Cerebellar cortex (tissue), 1 donor: ENCODE measurements around the gene FASTKD3.

Experiments used
- DNase-seq: peaks from one replicate; pipeline ENCODE4 v3.0.0-alpha.2; 2015; ENCODE audit warnings: low spot score

The FASTKD3 gene

DNA sequence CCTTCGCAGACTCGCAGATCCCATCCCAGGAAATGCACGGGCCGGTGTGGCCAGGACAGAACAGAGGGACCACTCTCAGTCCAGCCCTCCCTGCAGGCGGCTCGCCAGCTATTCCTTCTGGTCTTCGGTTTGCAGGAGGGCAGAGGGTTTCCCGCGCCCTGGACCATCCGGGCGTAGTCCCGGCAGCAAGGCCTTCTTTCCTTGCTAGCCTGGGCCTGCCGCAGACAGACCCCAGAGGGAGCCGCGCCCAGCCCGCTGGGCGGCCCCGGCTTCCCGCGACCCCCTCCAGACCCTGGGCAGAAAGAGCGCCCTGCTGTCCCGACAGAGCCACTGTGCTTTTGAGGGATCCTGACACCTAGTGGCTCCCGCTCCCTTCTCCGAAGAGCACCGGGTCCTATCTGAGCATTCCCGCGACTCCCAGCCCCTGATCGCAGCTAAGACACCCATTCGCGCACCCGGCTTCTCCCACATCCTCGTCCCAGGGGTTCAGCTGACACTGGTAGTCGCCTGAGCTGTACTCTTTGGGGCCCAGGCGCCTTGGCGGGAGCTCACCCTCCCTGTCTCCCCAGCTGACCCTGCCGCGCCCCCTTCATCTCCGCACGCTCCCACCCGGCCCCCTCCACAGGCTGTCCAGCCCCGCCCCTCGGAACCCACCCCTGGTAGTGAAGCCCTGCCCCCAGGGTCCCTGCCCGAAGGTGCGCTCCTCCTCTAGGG, 19.0 kb downstream of the FASTKD3 start:
- DNase-seq = peak; percentile 21

DNA sequence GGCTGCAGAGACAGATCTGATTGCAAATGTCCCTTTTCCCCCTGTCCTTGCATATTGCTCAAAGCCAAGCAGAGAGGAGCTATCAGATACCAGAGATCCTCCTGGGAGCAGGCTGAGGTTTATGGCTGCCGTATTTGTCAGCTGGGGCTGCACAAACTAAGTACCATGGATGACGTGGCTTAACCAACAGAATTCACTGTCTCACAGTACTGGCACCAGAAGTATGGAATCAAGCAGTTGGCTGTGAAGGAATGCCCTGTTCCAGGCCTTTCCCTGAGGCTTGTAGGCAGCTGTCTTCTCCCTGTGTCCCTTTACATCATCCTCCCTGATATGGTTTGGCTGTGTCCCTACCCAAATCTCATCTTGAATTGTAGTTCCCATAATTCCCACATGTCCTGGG, 20.5 kb downstream of the FASTKD3 start:
- DNase-seq = no peak

DNA sequence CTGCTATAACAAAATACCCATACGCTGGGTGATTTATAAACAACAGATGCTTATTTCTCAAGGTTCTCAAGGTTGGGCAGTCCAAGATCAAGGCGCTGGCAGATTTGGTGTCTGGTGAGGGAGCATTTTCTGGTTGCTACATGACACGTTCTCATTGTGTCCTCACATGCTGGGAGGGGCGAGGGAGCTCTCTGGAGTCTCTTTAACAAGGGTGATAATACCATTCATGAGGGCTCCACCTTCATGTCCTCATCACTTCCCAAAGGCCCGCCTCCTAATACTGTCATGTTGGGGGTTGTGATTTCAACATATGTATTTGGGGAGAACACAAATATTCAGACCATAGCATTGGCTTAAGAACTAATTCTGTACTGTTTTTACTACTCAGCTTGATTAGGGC, 22.5 kb downstream of the FASTKD3 start:
- no peak for DNase-seq

DNA sequence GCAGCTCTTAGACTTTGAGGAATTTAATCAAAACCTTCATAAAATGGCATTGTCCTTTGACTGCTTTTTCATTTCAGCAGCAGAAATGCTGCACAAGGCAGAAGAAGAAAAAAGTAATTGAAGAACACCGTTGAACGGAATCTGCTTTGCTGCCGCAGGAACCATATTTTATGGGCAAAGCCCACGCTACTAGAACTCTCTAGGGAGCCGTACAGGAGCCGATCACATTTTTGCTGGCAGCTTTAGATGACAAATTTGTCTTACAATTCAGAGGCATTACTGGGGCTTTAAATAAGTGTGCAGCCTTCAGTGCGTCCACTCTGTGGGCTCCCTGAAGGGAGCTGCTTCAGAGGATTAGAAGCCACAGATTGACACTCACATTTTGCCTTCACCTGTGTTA, 23.3 kb downstream of the FASTKD3 start:
- no peak for DNase-seq

DNA sequence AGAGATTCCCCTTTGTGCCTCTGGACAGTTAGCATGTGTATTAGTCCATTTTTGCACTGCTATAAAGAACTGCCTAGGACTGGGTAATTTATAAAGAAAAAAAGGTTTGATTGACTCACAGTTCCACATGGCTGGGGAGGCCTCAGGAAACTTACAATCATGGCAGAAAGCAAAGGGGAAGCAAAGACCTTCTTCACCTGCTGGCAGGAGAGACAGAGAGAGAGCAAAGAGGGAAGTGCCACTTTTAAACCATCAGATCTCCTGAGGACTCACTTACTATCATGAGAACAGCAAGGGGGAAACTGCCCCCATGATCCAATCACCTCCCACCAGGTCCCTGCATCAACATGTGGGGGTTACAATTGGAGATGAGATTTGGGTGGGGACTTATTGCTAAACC, 23.9 kb downstream of the FASTKD3 start:
- no peak for DNase-seq

DNA sequence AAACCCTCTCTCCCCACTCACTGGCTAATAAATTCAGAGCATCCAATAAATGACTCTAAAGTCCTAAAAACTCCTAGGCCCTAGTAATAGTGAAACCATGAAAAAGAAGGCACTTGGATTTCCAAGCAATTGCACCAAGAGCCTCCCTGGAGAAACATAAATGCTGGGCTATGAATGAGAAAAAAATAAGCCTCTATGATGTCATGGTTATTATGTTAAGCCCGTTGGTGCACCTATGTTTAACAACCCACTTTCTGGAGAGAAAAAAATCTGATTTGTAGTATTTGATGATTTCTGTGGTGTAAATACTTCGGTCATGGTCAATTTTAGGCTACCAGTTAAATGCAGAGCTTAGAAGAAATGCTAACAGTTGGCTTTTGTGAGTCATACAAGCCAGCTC, 26.3 kb downstream of the FASTKD3 start:
- DNase-seq = no peak

DNA sequence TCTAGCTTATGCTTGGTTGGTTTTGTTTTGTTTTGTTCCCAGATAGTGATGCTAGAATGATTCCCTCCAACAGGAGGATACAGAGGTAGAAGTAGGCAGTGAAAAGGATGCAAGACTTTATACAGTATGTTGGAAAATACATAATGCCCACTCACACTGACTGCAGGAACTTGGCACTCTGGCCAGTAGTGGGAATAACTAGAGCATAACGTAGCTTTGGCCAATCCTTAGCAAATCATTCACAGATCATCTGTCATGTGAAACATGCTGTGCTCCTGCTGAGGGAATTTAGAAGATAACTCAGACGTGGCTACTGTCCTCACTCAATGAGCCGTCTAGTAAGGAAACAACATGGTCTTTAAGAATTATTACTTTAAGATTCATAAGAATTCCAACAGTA, 31.4 kb downstream of the FASTKD3 start:
- no peak for DNase-seq

DNA sequence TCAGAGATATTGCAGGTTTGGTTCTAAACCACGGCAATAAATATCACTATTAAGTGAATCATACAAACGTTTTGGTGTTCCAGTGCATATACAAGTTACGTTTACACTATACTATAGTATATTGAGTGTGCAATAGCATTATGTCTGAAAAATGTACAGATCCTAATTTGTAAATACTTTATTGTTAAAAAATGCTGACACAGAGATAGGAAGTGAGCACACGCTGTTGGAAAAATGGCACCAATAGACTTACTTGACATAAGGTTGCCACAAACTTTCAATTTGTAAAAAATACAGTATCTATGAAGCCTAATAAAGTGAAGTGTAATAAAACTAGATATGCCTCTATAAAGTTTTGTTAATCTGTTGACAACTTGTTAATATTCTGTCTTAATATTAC, 33.8 kb downstream of the FASTKD3 start:
- DNase-seq = no peak

DNA sequence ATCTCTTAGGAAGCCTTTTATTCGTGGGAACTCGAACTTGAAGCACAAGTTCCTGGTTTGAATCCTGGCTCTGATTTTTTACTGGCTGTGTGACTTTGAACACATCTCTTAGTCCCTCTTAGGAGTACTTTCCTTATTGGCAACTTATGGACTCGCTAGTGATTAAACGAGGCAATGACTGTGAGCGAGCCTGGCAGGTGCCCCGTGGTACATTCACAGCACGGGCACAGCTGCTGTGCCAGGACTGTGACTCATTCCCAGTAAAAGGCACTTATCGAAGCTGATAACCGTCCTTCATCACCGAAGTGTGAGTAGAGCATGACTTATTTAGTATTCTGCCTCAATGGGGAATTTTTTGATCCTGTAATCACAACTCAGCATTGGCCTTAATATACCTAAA, 40.6 kb downstream of the FASTKD3 start:
- no peak for DNase-seq

DNA sequence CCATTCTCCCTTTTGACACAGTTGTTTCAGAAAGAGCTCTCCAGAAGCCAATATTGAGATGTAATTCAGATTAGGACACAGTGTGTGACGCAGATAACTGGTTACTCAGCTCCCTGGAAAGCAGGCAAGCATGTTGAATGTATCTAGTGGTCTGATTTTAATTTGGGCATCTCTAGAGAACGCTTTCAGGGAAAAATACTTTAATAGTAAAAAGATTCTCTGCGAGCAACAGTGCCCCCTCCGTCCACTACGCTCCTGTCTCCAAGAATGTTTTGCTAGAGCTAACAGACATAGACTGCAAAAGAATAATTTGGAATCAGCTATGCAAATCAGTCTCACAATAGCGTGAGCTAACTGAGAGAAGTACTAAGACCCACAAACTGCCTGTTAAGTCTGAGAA, 41.2 kb downstream of the FASTKD3 start:
- DNase-seq = peak; percentile 13

DNA sequence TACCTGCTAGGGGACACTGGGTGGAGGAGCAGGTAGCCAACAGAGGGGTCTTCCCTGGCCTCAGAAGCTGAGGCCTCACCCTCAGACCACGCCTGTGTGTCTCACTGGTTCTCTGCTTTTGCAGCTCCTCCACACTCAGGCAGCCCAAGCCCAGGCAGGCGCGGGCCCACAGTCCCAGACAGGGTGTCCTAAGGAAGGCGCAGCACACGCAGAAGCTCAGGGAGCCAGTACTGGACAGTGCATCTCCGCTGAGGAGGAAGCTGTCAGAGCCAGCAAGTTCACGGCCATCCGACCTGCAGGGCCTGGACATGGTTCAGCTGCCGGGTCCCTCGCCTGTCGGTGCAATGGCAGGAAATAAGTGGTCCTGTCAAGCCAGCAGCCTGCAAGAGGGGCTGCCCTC, 43.2 kb downstream of the FASTKD3 start:
- DNase-seq = no peak

DNA sequence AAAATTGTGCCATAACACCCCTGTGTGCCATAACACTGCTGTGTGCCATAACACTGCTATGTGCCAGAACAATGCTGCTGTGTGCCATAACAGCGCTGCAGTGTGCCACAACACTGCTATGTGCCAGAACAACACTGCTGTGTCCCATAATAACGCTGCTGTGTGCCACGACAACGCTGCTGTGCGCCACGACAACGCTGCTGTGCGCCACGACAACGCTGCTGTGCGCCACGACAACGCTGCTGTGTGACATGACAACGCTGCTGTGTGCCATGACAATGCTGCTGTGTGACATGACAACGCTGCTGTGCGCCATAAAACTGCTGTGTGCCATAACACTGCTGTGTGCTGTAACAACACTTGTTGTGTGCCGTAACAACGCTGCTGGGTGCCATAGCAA, 43.8 kb downstream of the FASTKD3 start:
- no peak for DNase-seq

DNA sequence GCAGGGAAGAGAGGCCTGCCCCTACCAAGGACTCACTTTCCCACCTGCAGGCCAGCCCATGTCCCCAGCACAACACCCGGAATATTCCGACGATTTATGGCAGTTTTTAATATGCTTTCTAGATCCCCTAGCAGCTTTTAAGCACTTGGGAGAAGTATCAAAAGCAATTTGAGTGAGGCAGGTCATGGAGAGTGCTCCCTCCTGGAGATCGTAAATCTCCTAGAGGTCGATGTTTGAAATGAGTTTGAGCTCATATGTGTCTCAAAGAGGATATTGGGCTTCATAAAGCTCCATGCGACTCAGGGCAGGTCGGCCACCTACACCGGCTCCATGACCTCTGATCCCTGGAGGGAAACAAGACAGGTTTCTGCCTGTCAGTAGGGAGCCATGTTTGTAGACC, 45.2 kb downstream of the FASTKD3 start:
- no peak for DNase-seq

DNA sequence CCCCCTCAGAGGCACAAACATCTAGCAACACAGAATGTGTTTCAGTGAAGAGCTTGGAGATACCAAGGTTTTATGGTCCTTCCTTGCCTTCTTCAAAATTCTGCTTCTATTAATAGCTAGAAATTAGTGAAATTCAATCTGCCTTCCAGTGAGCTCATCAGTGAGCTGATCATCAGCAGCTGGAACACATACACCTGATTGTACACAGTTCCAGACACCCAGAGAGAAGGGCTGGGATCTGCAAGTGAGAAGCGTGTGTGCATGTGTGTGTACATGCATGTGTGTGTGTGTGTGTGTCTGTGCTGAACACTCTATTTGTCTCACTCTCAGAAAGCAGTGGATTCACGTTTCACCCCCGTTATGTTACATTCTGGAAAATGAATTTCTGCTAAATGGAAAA, 46.4 kb downstream of the FASTKD3 start:
- DNase-seq = no peak

DNA sequence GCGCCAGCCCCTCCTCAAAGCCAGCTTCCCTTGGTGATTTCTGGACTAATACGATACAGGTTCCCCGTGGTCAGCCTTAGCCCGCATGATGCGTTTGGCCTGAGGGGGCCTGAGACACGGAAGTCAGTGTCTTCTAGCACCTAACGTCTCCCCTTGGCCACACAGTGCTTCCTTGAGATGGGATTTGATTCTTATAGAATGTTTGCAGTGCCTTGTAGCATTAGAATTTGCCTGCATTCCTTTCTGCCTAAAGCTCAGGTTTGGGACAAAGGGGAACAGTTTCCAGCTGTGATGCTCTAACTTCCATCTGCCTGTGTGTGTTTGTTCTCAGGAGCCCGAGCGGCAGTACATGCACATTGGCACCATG, 52.3 kb downstream of the FASTKD3 start:
- DNase-seq = no peak

DNA sequence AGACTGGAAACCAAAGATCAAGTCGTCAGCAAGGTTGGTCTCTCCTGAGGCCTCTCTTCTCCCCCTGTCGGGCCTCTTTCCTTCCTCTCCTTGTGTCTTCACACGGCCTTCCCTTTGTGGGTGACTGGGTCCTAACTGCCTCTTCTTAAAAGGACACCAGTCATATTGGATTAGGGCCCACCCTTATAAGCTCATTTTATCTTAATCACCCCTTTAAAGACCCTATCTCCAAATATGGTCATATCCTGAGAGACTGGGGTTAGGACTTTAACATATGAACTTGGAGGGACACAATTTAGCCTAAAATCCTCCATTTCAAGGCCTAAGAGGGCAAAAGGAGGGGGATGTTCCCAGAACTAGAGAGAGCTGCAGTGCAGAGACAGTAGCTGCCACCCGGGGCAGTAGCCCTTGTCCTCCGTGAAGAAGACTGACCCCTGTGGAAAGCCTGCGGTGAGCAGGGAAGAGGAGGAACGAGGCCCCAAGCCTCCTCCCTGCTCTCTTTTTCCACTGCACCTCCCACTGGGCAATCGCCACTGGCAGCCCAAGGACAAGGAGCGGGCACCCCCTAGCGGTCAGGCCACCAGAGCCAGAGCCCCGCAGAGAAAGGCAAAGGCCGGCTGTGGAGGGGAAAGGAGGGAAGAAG, 52.8 kb downstream of the FASTKD3 start:
- peak; percentile 55 for DNase-seq

DNA sequence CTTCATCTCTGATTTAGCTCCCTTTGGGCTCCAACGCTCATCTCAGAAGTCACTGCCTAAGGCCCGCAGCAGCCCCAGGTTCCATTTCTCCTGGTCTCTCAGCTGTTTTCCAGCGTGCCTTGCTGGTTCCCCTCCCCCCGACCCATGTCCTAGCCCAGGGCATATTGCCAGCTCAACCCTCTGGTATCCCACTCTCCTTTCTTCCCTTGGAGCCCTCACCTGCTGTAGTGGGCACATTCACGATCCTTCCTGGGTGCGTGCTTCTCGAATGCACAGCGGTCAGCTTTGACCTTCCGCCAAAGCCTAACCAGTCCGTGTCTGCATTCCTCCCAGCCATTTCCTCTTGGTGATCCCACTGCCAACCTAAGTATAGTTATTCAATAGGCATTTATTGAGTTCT, 54.0 kb downstream of the FASTKD3 start:
- no peak for DNase-seq

DNA sequence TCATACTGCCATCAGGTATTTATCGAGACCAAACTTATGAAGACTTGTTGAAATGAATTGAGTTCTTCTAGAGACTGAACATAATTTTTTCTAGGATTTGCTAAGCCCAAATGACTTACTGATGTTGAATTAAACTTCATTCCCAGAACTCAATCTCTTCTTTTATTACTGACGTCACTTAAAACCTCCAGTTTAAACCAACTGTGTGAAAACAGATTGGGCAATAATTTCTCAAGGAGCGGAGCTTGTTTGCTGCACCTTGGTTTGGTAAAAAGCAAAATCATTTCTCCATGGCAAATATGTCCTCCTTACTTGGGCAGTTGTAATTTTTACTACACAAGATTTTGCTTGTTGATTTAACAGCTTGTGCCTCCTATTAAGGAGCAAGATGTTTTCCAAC, 55.3 kb downstream of the FASTKD3 start:
- DNase-seq = no peak

DNA sequence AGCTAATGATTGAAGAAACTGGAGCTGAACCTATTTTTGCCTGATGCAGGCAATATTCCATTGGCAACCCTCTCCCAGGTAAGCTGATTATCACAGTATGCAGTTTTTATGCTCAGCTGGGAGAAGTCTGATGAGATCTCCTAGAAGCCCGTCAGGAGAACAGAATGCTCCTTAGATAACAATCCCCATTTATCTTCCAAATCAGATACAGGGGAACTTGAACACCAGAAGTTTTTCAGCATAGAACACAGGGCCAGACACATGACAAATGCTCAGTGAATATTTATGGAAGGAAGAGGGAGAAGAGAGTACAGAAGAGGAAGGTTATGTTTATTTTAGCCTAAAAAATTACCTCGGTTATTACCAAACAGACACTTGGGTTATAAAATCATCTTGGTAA, 55.8 kb downstream of the FASTKD3 start:
- DNase-seq = no peak

DNA sequence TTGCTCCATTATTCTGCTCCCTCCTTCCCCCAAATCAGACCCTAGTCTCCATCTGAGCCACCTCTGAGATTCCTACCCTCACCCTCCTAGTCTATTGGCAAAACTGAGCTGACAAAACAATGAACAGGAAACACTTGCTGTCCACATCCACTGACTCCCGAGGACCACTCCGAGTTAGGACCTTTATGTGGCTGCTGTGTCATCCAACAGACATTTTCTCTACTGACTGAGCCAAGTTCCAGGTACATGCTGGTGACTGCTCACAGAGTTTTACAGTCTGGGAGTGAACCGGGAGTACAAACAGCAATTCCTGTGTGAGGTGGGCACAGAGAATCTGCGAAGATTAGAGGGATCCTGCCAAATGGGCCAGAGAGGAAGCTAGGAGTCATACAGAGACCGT, 57.1 kb downstream of the FASTKD3 start:
- no peak for DNase-seq
